Activated CD4-positive, alpha-beta T cell treated with anti-CD3 and anti-CD28 coated beads, Interleukin-2, amount 50 U/mL, for 4 hours (primary cell): ENCODE data around the gene HSPA8.
"Not testable (repeated sequence)": the region's sequence is repeated elsewhere in the genome, so short reads cannot be mapped to it uniquely, and the experiment has no call there.

Source experiments
- DNase-seq, 2 experiments: peaks; one replicate each; pipeline ENCODE4 v3.0.0-alpha.2; 2020

Gene HSPA8

DNA sequence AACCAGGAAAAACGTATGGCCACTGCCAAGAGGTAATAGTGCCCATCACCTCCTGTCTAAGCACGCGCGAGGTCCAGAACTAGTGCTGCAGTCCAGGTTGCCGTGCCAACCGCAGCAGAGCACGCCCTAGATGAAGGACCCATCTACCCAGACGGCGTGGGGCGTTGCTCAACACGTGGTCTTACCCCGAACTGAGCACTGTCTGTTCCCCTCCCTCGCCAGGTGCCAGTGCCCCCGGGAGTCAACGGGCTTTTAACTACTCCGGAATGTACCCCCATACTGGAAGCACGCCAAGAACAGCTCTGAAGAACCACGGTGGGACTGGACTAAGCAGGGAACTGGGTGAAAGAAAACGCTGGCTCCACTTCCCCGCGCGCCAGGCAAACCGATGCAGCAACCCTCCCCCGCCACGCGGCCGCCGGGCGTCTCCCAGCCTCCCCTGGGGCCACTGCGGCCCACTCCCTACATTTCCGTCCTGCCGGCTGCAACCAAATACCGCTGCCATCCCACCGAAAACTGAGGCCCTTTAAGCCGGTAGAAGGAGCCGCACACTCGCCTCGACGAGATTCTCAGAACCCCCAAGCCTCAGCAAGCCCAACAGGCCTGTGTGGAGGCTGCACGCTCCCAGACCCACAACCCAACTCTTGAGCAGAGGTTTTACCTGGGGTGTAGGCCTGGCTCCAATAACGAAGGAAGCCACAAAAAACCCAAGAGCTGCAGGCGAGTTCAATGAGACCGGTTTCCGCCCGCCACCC is at the start of gene HSPA8:
HSPA8 (minus strand) TSS at position 734 of the 755 bp plus-strand sequence. CDS start 812 bp downstream, outside the sequence.
- DNase-seq = peak; percentile 48 to 55

DNA sequence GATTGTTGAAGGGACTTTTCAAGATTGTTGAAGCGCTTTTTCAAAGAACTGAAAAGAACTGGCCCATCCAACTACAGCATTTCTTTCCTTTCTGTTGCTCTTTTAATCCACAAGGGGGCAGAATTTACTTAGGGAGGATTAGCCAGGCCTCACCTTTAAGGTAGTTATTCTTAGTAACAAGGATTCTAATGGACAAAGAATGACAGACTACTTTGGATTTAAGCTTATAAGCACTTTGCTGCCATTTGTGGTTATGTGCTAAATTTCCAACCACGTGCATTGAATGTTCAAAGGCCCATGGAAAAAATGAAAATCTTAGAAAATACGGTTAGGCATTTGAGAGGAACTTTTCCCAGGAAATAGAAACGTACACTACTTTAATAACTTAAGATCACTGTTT is 49.5 kb upstream of the HSPA8 start:
- no peak for DNase-seq

DNA sequence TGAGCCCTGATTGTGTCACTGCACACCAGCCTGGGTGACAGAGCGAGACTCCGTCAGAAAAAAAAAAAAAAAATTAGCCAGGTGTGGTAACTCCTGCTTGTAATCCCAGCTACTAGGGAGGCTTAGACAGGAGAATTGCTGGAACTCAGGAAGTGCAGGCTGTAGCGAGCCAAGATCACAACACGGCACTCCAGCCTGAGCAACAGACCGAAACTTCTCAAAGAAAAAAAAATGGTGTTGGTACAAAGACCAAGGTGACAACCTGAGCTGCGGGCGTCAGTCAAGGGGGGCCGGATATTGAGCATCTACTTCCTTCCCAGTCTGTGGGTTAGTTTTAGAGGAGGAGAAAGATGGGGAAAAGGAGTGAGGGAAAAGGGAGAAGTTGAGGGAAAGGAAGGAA is 48.5 kb upstream of the HSPA8 start:
- no peak for DNase-seq

DNA sequence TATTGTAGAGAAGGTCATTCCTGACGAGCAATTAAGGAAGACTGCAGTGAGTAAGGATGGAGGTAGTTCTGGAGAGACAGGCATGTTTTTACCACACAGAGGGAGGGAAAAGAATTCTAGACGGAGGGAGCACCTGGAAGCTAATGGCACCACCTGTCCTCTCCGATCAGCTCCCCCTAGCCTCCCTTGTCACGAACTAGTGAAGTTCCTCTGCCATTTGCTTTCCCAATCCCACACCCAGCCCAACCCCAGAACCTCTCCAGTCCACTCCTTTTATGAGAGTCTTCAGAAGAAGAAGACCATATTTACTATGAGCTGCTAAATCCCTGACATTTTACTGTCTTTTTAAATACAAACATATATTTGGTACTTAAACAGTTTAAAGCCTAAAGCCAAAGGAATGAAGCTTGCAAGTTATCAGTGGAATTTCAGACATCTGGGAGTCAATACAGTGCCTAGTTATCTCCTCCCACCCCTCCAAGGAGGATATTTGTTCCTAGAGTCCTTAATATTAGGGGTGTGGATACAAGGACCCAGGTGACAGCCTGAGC is 46.1 kb upstream of the HSPA8 start:
- DNase-seq = no peak

DNA sequence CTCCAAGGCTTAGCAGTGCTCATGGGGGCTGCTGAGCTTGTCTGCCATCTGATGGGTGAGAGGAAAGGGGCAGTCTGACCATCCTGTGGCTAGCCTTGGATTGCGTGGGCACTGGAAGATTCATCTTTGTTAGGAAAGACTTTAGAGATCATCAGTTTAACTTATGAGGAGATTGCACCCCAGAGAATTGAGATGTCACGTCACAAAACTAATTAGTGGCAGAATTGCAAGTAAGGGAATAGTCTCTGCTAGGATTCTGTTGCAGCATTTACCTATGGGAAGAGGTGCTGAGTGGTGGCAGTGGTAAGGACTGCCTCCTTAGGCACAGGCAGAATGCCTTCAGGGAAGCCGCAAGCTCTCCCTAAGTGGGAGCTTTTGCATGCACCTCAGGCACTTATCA is 42.8 kb upstream of the HSPA8 start:
- no peak for DNase-seq

DNA sequence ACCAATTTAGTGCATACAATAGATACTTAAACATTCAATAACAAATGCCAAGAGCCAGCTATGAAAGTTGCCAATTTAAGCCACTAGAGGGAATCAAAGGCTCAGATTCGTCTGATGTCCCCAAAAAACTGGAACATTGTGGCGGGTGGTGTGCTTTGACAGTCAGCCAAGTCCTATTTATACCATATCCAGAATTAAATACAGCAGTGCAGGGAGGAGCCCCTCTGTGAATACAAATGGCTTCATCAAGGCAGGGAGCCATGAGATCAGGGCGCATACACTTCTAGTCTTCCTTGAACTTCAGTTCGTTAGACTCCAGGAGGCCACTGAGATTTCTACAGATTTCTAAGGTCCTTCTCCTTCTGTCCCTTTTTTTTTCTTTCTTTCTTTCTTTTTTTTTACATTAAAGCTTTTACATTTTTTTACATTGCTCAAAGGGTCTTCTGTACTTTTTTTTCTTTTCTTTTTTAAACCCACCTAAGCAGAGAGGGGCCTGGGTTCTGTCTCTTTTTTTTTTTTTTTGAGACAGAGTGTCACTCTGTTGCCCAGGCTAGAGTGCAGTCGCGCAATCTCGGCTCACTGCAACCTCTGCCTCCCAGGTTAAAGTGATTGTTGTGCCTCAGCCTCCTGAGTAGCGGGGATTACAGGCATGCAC is 41.5 kb upstream of the HSPA8 start:
- DNase-seq = peak; percentile 12 to 13

DNA sequence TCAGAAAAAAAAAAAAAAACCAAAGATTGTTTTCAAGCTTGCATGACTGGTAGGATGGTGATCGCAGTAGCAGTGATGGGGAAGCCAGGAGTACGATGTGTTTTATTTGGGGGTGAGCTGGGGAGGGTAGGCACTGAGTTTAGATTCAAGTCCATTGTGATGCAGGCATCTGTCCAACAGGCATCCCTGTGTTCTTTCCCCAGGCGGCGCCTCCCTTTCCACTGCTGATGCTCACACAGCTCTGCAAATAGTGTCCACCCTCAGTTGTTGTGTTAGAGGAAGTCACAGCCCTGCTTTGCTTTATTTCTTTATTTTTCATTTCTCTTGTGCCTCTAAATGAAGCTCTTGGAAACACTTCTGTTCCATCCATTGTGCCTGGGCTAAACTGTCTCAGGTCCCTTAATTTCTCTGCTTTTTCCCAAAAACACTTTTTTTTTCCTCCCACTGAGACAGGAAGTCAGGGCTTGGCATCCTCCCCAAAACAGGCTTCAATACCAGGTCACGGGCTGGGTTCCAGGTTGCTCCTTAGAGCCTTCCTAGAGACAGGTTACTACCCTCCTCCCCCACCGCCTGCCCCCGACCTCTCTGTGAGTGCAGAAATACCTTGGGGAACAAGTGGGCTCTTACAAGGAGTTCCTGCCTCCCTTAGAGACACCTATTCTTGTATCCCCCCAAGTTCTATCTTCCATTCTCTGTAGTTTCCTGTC is 38.6 kb upstream of the HSPA8 start:
- no peak for DNase-seq

DNA sequence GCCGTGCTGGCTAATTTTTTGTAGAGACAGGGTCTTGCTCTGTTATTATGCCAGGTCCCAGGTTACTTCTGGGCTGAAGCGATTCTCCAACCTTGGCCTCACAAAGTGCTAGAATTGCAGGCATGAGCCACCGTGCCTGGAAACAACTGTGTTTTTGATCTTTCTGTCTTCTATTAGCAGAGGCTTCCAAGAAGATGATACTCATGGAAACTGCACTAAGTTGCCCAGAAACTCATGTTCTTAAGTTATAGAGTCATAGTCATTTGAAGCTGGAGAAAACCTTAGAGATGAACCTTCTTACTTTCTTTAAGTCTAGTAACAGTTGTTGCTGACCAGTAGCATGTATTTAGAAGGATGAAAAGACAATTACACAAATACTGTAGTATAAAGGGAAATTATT is 37.1 kb upstream of the HSPA8 start:
- no peak for DNase-seq

DNA sequence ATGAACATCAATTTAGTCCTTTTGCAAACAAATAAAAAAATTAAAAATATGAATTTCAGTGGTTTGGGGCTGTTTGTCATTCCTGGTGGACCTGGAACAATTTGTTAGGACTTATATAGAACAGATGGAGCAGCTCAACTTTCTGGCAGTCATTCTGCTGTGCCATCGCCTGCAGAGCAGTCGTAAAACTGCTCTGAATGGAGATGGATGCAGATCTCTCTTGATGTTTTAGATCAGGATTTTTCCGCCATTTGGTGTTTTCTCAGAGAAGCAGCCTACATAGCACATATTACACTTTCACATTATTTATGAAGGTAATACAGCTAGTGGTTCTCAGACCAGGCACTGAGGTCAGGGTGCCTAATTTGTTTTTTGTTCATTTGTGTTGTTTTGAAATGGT is 31.8 kb upstream of the HSPA8 start:
- no peak for DNase-seq

DNA sequence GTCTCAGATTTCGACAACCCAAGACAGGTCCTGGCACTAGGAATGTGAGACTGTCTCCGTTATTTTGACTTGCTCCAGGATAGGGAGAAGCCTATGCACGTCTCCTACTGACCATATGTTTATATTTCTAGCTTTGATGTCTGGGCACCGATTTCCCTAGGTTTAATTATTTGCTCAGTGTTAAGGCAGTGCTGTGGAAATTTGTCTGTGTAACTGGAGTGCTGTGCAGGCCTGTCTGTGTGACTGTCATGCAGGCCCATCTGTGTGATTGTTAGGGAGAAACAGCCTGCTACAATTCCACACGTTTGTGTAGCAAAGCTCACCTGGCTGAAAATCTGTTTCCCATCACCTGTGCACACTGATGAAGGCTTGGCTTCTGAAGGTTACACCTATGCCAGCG is 29.6 kb upstream of the HSPA8 start:
- no peak for DNase-seq

DNA sequence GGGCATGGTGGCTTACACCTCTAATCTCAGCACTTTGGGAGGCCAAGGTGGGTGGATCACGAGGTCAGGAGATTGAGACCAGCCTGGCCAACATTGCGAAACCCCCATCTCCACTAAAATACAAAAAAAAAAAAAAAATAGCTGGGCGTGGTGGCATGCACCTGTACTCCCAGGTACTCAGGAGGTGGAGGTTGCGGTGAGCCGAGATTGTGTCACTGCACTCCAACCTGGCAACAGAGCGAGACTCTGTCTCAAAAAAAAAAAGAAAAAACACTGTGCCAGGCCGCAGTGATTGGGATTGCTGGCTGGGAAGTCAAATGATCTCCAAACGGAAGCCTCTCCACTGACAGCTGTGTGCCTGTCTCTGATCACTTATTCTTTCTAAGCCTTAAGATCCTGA is 28.2 kb upstream of the HSPA8 start:
- not testable (repeated sequence) for DNase-seq

DNA sequence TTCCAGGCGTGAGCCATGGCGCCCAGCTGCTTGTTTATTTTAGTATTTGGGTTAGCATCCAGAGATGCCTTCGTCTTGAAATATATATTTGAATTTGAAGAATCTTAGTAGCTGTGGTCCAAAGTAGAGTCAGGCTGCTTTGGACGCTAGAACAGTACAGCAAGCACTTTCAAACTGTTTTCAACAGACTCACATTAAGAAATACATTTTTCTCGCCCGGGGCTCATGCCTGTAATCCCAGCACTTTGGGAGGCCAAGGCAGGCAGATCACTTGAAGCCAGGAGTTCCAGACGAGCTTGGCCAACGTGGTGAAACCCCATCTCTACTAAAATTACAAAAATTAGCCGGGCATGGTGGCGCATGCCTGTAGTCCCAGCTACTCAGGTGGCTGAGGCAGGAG is 27.0 kb upstream of the HSPA8 start:
- not testable (repeated sequence) for DNase-seq

DNA sequence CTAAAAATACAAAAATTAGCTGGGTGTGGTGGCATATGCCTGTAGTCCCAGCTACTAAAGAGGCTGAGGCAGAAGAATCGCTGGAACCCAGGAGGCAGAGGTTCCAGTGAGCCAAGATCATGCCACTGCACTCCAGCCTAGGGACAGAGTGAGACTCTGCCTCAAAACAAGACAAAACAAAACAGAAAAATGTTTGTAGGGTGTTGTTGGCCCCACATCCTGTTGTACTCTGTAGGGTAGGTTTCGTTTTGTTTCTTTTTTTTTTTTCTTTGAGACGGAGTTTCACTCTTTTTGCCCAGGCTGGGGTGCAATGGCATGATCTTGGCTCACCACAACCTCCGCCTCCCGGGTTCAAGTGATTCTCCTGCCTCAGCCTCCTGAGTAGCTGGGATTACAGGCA is 25.7 kb upstream of the HSPA8 start:
- DNase-seq = not testable (repeated sequence)

DNA sequence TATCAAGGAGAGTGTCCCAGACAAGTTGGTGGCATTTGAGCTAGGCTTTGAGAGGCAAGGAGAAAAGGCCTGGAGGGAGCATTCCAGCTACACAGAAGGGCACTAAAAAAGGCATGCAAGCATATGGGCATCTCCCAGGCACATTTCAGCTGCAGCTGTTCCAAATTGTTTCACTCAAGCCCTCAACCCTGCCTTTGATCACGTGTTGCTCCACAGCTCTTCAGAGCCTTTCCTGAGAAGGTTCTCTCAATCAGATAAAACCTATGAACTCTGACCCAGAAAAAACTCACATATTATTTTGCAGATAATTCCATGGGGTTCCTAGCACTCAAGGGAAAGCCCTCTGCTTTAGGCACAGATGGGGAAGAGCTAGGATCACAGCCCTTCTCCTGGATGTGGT is 24.4 kb upstream of the HSPA8 start:
- no peak for DNase-seq

DNA sequence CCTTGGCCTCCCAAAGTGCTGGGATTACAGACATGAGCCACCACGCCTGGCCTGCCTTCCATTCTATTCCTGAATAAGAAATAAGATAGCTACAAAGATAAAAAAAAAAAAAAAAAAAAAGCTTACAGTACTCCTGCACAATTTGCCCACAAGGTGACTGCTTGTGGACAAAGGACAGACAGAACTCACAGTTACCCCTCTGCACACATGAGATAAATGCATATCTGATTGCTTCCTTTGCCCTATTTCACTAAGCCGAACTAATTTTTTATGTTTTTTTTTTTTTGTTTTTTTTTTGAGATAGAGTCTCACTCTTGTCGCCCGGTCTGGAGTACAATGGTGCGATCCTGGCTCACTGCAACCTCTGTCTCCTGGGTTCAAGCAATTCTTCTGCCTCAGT is 23.6 kb upstream of the HSPA8 start:
- DNase-seq = no peak

DNA sequence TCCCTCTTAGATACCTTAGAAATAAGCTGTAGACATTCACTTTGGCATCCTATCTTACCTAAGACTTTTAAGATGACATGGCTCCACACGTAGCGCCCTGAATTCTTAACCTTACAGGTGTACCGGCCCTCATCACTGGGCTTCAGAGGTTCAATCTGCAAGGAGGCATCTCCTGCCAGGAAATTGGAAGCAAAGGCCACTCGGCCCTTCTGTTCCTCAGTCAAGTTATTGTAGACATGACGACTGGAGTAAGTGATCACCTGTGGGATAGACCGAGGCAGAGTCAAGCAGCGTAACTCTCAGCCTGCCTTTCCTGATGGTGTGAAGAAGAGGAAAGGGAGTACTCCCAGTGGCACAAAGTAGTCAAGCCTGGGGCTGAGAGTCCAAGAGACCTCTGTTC is 22.5 kb upstream of the HSPA8 start:
- no peak for DNase-seq

DNA sequence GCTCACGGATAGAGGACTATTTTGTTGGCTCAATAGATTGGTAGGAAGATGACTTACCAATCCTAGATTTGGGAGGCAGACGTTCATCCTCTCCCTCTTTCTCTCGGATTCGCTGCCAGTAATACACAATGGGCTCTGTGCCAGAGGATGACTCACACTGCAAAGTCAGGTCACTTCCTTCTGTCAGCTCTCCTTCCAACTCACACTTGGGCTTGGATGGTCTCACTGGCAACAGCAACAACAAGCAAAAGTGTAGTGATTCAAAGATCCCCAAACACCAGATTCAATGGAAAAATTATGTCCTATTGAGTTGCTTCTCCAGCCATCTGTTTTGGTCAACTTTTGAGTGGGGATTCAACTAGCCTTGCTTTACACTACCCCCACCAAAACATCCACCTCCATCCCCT is 21.7 kb upstream of the HSPA8 start:
- peak; percentile 67 to 71 for DNase-seq

DNA sequence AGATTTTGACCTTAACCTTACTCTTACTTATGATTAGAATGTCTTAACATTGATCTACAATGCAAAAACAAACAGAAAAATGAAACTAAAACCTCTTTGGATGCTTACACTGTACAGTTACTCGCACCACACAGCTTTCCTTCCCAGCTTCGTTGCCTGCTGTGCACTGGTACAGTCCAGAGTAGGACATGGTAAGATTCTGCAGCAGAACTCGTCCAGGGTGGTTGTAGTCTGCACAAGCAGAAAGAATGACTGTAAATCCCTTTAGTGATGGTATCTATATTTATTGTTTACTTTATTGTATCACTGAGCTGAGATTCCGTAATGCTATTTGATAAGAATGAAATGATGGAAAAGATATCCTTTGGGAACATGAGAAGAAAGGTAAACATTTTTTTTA is 21.0 kb upstream of the HSPA8 start:
- DNase-seq = no peak

DNA sequence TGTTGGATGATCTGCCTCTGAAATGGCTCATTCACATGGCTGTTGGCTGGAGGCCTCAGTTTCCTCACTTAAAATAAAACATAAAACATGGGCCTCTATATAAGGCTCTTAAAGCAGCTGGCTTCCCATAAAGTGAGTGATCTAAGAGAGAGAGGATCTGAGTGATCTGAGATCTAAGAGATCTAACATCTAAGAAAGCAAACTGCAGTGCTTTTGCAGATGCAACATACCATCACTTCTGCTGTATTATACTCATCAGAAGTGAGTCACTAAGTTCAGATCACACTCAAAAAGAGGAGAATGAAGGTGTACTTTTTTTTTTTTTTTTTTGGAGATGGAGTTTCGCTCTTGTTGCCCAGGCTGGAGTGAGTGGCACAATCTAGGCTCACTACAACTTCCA is 18.1 kb upstream of the HSPA8 start:
- no peak for DNase-seq

DNA sequence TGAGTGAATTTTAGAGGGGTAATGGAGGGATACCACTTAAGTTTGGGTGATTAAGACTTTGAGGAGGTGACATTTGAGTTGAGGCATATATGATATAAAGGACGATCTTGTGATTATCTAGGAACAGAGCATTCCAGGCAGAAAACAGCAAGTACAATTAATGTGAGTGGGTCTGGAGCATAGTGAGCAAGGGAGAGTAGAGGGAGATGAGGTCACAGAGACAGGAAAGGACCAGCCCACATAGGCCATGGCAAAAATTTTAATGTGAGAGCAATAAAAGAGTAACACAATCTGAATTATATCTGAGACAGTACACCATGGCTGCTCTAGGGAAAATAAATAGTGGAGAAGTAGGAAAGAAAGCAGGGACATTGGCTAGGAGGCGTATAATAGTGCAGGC is 14.5 kb upstream of the HSPA8 start:
- DNase-seq = no peak

DNA sequence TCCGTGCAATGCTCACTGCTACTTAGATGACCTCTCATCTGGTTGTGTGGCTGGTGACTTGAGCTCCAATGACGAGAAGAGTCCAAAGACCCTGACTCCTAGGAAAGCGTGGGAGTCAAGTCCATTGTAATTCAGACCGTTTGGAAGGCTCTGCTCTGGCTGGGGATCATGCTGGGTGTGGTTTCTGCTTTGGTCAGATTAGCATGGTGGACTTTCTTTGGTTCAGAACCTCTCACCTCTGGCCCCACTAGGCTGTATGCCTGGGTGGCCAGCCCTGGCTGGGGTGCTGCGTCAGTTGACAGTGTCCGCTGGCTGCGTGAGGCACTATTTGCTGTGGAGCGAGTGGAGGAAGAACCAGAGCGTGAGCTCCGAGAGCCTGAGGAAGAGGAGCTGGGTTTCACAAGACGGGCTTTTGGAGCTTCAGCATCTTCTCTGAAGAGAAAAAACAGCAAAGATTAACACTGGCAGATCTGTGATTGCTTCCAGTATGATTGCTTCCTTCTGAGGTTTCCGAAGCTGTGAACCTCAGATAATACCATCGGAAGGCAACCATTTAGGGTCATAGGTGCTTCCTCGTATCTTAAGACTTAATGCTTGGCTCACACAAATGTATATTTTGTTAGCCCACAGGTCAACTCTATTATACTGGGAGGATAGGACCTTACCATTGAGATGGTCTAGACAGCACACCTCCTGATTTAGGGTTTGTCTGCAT is 11.6 kb upstream of the HSPA8 start:
- no peak for DNase-seq

DNA sequence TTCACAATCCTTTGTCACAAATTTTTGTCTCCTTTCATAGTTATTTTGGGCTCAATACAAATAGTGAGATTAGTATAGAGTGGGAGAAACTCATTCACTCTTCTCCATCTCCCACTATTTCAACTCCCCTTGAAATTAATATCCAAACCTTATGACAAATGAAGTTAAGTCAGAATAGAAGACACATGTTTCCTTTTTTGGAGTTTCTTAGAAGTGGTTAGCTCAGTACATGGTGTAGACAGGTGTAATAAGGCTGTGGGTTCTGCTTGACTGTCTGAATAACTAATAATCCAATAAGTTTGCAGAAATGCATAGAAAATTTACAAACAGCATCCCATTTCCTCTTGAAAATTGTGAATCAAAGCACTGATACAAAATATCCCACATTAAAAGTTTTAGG is 10.8 kb upstream of the HSPA8 start:
- no peak for DNase-seq

DNA sequence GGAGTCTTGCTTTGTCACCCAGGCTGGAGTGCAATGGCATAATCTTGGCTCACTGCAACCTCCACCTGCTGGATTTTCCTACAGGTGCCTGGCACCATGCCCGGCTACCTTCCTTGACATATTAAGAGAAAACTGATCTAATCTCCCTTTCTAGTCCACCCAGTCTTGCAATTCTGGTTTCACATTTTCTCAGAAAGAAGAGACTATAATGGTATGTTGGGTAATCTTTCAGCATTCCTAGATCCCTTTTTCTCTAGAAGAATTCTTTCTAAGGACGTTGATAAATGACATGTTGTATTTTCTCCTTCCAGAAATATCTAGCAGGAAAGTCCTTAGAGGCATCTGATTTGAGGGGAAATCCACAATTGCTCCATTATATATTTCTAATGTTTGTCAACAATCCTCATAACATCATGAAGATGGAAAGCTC is 10.4 kb upstream of the HSPA8 start:
- DNase-seq = no peak
